MM.1S (cell line): ENCODE results near the gene CACNA1I.

Experiments
- EZH2 ChIP-seq: fragments of 300-600 bp; sonication (generic); optimal IDR thresholded peaks from 2 replicates; pipeline ENCODE3; 2017; ENCODE audit warnings: low read depth, mild to moderate bottlenecking, antibody characterized with exemption, low read length, mixed read lengths
- EZH2phosphoT487 ChIP-seq: fragments of 300-600 bp; sonication (generic); IDR thresholded peaks from 2 replicates; pipeline ENCODE4 v1.6.1; 2018; ENCODE audit warnings: antibody characterized with exemption, low read length
- TF ChIP-seq, protein P1 (sequence below): fragments of 300-600 bp; sonication (generic); IDR thresholded peaks from 2 replicates; pipeline ENCODE4 v1.5.1; 2016; ENCODE audit warnings: antibody characterized with exemption, low read length, mixed read lengths

- TF ChIP-seq, protein P1, sequence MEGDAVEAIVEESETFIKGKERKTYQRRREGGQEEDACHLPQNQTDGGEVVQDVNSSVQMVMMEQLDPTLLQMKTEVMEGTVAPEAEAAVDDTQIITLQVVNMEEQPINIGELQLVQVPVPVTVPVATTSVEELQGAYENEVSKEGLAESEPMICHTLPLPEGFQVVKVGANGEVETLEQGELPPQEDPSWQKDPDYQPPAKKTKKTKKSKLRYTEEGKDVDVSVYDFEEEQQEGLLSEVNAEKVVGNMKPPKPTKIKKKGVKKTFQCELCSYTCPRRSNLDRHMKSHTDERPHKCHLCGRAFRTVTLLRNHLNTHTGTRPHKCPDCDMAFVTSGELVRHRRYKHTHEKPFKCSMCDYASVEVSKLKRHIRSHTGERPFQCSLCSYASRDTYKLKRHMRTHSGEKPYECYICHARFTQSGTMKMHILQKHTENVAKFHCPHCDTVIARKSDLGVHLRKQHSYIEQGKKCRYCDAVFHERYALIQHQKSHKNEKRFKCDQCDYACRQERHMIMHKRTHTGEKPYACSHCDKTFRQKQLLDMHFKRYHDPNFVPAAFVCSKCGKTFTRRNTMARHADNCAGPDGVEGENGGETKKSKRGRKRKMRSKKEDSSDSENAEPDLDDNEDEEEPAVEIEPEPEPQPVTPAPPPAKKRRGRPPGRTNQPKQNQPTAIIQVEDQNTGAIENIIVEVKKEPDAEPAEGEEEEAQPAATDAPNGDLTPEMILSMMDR, result no peak
- TF ChIP-seq EZH2phosphoT487, result no peak
- no peak for TF ChIP-seq EZH2
These were observed 68.4 kb downstream of the CACNA1I start for GRCh38 chr22:39638958-39639357.
